GM13976 (cell line): ENCODE measurements around the gene FREM1.

Experiments used
- DNase-seq: peaks from one replicate; pipeline ENCODE4 v3.0.0; 2012; ENCODE audit warnings: low spot score
- in situ Hi-C: fragments of 300-500 bp; cut with MboI; formaldehyde crosslinking; loops from one replicate; pipeline ENCODE4 v1.12.0; 2022; ENCODE audit warnings: low sequenced_read_pairs, mixed read lengths, inconsistent platforms; ENCODE audit not compliant: unreplicated experiment
- TF ChIP-seq, protein P1 (sequence below): IDR thresholded peaks from 2 replicates; pipeline ENCODE4 v1.5.1; 2012; ENCODE audit warnings: borderline replicate concordance, mild to moderate bottlenecking; ENCODE audit not compliant: insufficient read depth; ENCODE audit errors: extremely low read depth, missing control alignments, control extremely low read depth

The FREM1 gene

DNA sequence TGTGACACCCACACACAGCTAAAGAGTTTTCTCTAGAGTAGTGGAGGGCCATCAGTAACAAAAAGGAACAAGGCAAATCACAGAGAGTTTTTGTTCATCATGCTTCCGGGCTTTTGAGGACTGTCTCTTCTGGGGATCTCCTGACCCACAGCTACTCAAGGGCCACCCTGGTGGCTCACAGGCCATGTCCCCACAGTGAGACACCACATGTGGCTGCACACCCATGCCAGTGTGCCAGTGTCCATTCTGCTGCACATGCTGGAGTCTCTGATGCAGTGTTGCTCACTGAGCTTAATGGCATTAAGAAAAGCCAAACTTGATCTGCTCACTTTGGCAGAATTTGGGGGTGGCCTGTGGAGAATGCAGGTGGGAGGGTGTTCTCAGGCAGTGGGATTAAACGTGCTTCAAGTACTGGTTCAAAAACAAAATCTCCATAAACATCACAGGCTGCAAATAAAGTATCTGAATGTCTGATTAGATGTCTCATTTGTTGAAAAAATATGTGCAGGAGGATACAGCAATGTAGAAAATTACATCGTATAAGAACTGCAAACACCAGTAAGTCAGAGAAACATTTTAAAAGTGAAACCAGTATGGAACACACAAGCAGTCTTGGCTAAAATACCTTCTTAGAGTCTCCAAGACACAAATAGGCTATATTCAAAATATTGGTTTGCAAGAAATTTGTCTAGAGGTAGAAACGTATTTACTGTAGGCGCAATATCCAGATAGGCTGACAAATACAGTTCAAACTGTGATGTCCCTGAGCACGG, 11.0 kb downstream of the FREM1 start:
- in situ Hi-C loops, result no loop called here
- DNase-seq, result no peak
- TF ChIP-seq, protein P1, sequence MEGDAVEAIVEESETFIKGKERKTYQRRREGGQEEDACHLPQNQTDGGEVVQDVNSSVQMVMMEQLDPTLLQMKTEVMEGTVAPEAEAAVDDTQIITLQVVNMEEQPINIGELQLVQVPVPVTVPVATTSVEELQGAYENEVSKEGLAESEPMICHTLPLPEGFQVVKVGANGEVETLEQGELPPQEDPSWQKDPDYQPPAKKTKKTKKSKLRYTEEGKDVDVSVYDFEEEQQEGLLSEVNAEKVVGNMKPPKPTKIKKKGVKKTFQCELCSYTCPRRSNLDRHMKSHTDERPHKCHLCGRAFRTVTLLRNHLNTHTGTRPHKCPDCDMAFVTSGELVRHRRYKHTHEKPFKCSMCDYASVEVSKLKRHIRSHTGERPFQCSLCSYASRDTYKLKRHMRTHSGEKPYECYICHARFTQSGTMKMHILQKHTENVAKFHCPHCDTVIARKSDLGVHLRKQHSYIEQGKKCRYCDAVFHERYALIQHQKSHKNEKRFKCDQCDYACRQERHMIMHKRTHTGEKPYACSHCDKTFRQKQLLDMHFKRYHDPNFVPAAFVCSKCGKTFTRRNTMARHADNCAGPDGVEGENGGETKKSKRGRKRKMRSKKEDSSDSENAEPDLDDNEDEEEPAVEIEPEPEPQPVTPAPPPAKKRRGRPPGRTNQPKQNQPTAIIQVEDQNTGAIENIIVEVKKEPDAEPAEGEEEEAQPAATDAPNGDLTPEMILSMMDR, result no peak

DNA sequence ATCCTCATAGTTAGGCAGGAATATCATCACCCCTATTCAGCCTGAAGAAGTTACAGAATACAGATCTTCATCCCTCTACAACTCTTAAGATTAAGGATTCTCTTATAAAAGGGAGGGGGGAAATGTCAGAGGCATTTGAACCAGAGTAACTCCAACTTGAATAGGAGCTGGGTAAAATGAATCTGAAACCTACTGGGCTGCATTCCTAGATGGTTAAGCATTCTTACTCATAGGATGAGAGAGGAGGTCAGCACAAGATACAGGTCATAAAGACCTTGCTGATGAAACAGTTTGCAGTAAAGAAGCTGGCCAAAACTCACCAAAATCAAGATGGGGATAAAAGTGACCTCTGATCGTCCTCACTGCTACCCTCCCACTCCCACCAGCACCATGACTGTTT, 14.4 kb downstream of the FREM1 start:
- in situ Hi-C loops, result no loop called here
- DNase-seq, result no peak
- TF ChIP-seq, protein P1, result no peak

DNA sequence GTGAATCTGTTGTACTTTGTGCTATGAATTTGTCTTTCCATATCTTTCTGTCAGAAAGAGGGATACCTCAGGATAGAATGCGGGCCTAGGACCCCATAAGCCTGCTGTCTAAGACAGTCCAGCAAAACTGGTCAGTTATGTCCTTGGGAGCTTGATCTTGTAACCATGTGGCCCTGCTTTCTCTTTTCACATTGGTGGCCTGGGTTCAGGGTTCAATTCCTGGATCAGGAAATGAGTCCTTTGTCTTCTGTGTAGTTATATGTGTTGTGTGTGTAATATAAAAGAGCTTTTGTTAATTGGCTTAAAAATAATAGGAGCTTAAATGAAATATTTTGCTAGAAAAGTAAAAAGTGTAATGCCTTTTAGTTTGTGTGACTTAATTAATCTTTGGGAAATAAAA, 16.9 kb downstream of the FREM1 start:
- in situ Hi-C loops, result no loop called here
- TF ChIP-seq, protein P1, result no peak
- no peak for DNase-seq

DNA sequence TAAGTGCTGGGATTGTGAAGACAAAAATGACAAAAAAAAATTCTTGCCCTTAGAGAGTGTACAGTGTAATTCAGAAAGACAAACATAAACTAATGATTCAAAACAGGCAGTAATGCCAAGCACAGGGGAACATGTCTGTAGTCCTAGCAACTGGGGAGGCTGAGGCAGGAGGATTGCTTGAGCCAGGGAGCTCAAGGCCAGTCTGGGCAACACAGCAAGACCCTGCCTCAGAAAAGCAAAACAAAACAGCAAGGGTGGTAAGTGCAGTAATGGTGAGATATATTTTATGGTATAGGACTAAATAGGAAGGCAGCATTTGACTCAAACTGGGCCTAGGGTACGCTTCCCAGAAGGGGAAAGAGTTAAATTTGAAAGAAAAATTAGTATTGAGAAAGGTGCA, 18.9 kb downstream of the FREM1 start:
- TF ChIP-seq, protein P1, result no peak
- in situ Hi-C loops, result no loop called here
- DNase-seq, result no peak

- TF ChIP-seq, protein P1, result no peak
- in situ Hi-C loops, result no loop called here
- DNase-seq, result no peak
Measured at GRCh38 chr9:14889451-14889850, 20.8 kb downstream of the FREM1 start.

- TF ChIP-seq, protein P1, result no peak
- in situ Hi-C loops, result no loop called here
- DNase-seq, result no peak
Measured at GRCh38 chr9:14888875-14889274, 21.4 kb downstream of the FREM1 start.
